Activated CD4-positive, alpha-beta T cell treated with anti-CD3 and anti-CD28 coated beads for 48 hours (primary cell): ENCODE data around the gene FMO4.
"Not testable (repeated sequence)": the region's sequence is repeated elsewhere in the genome, so short reads cannot be mapped to it uniquely, and the experiment has no call there.

Source experiments
- DNase-seq: peaks from one replicate; pipeline ENCODE4 v3.0.0-alpha.2; 2020

Gene FMO4

DNA sequence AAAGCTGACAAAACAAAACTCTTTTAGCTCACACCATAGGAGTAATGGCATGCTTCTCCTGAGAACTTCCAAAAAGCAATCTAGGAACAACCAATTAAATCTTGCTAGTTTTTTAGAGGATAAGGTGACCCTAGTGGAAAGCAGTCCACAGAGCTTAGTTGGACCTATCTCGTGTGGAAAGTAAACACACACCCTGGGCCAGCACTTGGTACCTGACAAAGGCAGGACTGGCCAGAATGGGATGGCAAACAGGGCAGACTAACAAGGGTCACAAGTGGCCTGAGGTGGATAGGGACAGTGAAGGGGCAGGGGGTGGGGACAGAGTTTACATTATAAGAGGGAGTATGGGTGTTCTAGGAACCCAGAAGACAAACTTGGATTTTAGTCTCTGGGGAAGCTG, 22.0 kb downstream of the FMO4 start:
- DNase-seq = no peak

DNA sequence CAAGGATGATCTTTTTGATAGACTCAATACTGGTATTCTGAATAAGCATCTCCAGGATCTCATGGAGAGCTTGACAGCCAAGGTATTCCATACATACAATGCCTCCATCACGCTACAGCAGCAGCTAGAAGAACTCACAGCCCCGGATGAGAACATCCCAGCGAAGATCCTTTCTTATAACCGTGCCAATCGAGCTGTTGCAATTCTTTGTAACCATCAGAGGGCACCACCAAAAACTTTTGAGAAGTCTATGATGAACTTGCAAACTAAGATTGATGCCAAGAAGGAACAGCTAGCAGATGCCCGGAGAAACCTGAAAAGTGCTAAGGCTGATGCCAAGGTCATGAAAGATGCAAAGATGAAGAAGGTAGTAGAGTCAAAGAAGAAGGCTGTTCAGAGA, 25.4 kb downstream of the FMO4 start:
- not testable (repeated sequence) for DNase-seq

DNA sequence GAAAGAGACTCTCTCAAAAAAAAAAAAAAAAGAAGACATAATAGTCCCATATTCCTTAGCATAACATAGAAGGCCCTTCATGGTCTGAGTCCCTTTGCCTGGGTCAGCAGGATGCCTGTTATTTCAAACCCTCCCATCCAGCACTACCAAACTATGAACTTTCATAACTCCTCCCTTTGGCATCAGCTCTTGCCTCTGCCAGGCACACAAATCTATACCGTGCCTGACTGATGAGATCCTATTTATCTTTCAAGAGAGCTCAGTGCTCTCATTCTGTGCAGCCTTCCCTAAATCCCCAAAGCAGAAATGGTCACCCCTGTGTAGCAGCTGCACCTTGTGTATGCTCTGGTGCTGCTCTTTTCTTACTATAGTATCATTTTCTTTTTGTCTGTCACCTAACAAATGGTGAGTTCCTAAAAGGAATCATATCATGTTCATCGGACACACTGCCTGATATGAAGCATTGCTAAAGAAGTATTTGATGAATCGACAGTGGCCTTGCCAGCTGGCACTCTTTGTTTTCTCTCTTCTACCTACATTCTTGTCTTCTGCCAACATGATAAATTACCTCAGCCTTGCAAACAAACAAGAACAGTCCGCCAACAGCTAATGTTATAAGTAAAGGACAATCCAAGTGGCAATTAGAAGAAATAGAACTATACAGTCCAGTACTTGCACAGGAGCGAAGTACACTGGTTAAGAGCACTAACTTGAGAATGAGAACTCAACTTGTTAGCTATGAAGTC, 29.9 kb downstream of the FMO4 start:
- DNase-seq = no peak

DNA sequence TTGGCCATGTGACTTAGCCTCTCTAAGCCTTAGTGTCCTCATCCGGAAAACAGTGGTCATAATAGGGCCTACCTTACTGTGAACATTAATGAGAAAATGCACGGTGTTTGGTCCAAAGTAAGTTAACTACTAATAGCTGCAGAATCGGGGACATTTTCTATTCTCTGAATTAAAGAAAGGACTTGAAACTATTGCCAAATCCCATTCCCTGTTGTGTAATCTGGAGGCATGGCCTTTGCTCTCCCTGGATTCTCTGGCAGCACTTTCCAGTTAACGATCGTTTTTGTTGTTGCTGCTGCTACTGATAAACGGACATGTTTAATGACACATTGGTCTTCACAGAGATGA, 30.5 kb downstream of the FMO4 start:
- DNase-seq = no peak

DNA sequence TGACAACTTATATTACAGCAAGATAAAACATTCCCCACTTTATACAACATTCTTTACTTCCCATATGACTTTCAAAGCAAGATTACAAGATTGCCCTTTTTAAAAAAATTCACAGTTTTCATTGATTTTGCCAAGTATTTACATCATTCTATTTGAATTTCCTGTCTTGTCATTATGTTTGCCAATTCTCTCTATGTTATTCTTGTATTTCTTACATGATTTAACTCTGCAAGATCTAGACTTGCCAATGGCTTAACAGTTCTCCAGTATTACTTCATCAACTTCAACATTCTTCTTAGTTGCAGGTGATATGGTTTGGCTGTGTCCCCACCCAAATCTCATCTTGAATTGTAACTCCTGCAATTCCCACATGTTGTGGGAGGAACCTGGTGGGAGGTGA, 31.6 kb downstream of the FMO4 start:
- DNase-seq = no peak

DNA sequence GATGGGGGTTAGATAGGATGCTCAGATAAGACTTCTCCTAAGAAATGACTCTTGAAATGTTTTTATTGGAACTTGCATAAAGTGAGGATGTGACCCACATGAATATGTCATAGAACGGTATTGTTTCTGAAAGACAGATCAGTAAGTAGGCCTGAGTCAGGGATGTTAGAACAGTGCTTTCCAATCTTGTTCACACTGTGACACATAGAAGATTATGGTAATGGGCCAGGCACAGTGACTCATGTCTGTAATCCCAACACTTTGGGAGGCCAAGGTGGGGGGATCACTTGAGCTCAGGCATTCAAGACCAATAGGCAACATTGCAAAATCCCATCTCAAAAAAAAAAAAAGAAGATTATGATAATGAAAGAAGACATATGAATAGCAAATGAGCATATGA, 32.9 kb downstream of the FMO4 start:
- DNase-seq = no peak

DNA sequence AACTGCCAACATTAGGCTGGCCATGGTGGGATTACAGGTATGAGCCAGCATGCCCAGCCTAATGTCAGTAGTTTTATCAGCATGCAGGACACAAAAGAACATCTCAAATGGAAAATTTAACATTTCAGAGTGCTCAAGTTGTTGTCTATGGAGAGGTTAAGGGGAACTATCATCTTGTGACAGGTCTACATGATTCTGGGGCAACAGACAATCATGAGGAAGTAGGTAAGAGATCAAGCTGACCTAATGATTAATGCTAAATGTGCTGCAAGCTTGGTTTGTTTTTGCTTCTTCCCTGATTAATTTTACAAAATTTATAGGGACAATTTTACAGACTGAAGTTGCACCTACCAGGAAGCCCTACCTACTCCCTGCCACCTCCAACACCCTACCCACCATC, 36.6 kb downstream of the FMO4 start:
- no peak for DNase-seq

DNA sequence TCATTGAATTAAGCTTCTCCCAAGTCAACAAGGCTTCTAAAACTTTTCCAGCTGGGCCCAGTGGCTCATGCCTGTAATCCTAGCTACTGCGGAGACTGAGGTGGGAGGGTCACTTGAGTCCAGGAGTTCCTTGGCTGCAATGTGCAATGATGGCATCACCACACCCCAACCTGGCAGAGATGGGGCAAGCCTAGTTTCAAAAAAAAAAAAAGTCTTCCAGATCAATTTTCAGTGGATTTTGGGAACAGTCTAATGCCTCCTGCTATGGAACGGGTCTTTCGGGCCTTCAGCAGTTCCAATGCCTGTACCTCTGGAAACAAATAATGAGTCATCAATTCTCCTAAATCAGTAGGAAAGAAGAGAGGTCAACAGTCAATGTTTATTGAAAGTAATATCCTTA, 38.0 kb downstream of the FMO4 start:
- DNase-seq = no peak

DNA sequence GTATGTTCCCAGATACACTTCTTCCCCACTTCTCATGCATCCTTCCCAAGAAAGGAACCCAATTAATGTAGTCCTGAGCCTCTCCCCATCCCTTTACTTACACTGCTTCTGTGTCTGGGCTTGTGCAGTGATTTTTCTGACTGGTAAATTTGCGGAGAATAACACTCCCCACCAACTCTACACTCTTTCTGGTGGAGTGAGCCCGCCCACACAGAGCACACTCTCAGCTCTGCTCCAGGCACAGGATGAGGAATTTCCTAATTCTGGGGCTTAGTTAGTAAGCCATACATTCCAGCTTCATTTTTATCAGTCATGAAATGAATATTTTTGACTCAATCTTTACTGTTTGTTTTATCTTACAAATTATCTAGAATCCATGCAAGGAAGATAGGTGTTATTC, 38.6 kb downstream of the FMO4 start:
- DNase-seq = no peak

DNA sequence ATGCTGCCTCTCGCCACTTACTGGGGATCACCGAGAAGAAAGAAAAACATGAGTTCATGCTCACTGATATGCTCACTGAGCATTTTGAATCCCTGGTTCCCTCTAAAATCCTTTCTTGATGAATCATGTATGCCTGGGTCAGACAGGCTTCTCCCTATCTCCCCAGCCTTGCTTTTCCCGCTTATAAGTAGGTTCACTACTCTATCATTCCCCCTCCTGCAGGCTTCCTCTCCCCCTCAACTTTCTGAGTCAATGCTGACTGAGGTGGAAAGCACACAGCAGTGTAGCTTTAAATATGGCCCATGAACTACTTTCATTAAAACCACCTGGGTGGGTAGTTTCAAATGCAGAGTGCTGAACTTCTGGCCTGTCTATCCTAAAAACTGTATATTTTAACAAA, 41.7 kb downstream of the FMO4 start:
- no peak for DNase-seq

DNA sequence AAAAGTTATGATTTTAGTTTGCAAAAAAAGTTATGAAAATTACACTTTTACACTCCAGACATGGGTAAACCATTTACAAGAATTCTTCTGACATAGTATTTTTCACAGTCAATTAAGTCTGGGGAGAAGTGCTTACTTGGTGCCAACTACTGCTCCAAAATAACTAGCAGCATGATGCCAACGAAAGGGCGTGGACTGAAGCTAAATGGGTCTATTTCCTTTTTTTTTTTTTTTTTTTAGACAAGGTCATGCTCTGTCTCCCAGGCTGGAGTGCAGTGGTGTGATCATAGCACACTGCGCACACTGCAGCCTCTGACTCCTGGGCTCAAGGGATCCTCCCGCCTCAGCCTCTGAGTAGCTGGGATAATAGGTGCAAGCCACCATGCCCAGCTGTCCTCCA, 43.2 kb downstream of the FMO4 start:
- no peak for DNase-seq

DNA sequence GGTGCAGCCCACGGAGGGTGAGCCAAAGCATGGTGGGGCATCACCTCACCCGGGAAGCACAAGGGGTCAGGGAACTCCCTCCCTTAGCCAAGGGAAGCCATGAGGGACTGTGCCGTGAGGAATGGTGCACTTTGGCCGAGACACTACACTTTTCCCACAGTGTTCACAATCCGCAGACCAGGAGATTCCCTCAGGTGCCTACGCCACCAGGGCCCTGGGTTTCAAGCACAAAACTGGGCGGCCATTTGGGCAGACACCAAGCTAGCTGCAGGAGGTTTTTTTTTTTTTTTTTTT, 45.3 kb downstream of the FMO4 start:
- DNase-seq = not testable (repeated sequence)

DNA sequence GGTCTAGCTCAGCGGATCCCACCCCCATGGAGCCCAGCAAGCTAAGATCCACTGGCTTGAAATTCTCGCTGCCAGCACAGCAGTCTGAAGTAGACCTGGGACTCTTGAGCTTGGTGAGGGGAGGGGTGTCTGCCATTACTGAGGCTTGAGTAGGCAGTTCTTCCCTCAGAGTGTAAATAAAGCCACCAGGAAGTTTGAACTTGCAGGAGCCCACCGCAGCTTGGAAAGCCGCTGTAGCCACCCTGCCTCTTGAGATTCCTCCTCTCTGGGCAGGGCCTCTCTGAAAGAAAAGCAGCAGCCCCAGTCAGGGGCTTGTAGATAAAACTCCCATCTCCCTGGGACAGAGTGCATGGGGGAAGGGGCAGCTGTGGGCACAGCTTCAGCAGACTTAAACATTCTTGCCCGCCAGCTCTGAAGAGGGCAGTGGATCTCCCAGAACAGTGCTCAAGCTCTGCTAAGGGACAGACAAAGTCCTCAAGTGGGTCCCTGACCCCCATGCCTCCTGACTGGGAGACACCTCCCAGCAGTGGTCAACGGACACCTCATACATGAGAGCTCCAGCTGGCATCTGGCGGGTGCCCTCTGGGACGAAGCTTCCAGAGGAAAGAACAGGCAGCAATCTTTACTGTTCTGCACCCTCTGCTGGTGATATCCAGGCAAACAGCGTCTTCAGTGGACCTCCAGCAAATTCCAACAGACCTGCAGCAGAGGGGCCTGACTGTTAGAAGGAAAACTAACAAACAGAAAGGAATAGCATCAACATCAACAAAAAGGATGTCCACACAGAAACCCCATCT, 45.9 kb downstream of the FMO4 start:
- not testable (repeated sequence) for DNase-seq

DNA sequence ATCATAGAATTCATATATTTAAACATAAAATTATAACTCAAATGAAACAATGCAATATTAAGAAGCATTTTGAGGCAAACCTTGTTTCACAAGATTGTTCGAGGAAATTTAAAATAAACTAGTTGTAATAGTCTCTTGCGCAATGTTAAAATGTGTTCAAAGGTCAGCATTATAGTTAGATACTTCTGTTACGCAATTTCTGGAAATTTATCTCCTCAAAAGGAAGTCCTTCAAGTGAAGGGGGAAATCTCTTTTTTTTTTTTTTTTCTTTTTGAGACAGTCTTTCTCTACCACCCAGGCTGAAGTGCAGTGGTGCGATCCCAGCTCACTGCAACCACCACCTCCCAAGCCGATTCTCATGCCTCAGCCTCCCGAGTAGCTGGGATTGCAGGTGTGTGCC, 52.1 kb downstream of the FMO4 start:
- no peak for DNase-seq

DNA sequence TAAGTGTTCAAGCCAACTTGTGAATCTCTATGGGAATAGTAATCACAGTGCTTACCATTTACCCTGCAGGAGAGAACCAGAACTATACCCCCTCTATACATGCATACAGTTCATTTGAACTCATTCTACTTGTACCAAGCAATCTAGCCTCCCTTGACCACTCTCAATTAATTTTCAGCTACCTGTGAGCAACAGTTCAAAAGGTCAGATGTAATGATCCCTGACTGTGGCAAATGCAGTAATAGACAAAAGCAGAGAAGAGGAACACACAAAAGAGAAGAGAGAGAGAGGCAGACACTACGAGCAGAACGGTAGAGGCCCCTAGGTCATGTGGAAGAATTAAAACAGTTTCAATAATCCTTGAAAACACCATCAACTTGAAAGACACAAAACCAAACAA, 52.8 kb downstream of the FMO4 start:
- no peak for DNase-seq

DNA sequence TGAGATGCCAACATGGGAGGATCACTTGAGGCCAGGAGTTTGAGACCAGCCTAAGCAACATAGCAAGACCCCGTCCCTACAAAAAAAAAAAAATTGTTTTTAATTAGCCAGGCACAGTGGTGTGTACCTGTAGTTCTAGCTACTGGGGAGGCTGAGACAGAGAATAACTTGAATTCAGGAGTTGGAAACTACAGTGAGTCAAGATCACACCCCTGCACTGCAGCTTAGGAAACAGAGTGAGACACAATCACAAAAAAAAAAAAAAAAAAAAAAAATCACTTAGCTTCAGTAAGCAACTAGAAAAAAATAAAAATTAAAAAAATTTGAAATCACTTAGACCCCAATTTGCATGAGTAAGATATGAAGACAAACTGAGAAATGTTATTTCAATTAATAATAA, 53.5 kb downstream of the FMO4 start:
- no peak for DNase-seq

DNA sequence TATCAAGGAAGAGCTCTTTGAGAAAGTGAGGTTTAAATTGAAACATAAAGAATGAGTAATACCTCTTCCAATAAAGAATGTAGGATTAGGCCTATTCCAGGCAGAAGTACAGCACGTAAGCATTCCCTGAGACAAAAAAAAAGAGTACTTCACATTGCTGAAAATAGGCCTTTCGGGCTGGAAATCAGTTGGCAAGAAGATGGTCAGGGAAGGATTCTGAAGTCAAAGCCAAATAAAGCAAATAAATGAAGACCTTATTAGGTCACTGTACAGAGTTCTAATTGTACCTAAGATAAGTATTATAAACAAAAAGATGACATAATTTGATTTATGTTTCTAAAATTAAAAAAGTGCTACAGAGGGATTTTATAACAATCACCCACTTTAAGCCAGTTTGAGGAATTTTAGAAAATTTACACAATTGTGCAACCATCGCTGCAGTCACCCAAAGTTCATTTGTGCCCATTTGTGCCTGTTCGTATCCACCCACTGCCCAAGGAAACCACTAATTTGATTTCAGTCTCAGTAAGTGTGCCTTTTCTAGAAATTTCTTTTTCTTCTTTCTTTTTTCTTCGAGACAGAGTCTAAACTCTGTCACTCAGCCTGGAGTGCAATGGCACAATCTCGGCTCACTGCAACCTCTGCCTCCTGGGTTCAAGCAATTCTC, 58.6 kb downstream of the FMO4 start:
- no peak for DNase-seq

DNA sequence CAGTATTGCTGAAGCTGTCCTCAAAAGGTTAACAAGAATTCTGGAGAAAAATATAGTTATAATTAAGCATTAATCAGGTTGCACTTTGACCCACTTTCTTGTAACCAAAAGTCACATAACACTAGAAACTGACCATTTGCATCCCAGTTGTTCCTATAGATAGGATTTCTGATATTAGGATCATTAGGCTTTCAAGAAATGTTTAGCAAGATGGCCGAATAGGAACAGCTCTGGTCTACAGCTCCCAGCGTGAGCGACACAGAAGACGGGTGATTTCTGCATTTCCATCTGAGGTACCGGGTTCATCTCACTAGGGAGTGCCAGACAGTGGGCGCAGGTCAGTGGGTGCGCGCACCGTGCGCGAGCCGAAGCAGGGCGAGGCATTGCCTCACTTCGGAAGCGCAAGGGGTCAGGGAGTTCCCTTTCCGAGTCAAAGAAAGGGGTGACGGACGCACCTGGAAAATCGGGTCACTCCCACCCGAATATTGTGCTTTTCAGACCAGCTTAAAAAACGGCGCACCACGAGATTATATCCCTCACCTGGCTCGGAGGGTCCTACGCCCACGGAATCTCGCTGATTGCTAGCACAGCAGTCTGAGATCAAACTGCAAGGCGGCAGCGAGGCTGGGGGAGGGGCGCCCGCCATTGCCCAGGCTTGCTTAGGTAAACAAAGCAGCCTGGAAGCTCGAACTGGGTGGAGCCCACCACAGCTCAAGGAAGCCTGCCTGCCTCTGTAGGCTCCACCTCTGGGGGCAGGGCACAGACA, 59.6 kb downstream of the FMO4 start:
- DNase-seq = not testable (repeated sequence)

DNA sequence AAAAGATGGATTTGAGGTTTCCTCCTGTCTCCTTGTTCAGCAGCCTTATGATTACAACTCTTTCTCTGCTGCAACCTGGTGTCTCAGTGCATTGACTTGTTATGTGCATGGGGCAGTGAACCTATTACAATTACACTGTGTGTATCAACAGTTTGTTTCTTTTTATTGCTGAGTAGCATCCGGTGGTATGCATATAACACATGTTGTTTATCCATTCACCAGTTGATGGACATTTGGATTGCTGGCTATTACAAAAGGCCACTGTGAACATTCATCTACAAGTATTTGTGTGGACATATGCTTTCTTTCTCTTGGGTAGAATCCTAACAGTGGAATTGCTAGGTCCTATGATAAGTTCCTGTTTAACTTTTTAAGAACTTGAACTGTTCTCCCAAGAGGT, 65.9 kb downstream of the FMO4 start:
- no peak for DNase-seq

DNA sequence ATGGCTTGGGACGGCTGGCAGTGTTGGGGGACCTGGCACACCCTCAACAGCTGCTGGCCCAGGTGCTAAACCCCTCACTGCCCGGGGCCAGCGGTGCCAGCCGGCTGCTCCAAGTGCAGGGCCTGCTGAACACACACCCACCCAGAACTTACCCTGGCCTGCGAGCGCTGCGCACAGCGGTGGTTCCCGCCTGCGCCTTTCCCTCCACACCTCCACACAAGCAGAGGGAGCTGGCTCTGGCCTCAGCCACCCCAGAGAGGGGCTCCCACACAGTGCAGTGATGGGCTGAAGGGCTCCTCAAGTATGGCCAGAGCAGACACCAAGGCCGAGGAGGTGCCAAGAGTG, 67.9 kb downstream of the FMO4 start:
- no peak for DNase-seq

DNA sequence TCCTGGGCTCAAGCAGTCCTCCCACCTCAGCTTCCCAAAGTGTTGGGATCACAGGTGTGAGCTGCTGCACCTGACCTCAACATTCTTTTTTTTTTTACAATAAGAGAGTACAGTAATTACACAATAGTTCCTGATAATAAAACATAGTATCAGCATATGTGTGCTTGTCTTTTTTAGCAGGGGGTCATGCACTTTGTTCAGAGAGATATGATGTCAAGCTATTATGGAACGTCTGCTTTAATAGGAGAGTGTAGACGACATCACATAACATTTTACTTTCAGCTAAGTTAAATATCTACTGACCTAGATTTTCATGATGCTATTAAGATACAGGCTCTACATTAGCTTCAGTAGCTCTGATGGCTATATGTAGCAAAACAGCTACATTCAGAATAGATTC, 70.5 kb downstream of the FMO4 start:
- no peak for DNase-seq

DNA sequence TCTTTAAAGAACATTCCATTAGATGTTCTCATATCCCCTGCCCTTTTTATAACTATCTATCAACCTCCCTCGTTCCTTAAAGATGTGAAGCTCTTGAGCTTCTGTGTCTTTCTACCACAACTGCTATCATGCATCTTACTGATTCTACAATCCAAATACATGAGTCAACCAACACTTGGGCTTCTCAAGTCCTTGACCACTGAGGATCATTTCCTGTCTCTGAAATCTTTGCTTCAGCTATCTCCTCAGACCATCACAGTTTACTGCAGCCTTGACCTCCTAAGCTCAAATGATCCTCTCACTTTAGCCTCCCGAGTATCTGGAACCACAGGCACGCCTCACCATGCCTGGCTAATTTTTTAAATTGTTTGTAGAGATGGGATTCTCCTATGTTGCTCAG, 75.2 kb downstream of the FMO4 start:
- DNase-seq = no peak

DNA sequence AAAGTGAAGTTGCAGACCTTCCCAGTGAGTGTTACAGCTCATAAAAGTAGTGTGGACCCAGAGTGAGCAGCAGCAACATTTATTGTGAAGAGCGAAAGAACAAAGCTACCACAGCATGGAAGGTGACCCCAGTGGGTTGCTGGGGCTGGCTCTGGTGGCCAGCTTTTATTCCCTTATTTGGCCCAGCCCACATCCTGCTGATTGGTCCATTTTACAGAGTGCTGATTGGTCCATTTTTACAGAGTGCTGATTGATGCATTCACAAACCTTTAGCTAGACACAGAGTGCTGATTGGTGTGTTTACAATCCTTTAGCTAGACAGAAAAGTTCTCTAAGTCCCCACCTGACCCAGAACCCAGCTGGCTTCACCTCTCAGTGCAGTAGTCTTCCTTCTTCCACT, 76.8 kb downstream of the FMO4 start:
- DNase-seq = not testable (repeated sequence)
